Large intestine (tissue), 3 donors: Measurements from ENCODE around the gene ST3GAL3. TPM values are rescaled to one million over a fixed set of nuclear protein-coding genes. Genes with fewer than 3 reads are reported as not detected.

ENCODE experiments used
- DNase-seq, 2 donors: peaks; one replicate each; pipeline versions ENCODE4 v3.0.0 to v3.0.0-alpha.2; 2013
- H3K27ac ChIP-seq: one replicate; pipeline ENCODE4 v1.5.1; 2013; ENCODE audit warnings: low read length
- H3K27me3 ChIP-seq: 2 replicates; pipeline ENCODE4 v1.6.1; 2013; ENCODE audit warnings: low read length; ENCODE audit not compliant: control insufficient read depth, insufficient read depth
- H3K36me3 ChIP-seq: 2 replicates; pipeline ENCODE4 v1.6.1; 2013; ENCODE audit warnings: low read length; ENCODE audit not compliant: control insufficient read depth, insufficient read depth
- H3K4me1 ChIP-seq: one replicate; pipeline ENCODE4 v1.6.1; 2013; ENCODE audit warnings: low read length; ENCODE audit not compliant: control insufficient read depth, insufficient read depth
- H3K4me3 ChIP-seq: one replicate; pipeline ENCODE4 v1.5.1; 2013; ENCODE audit warnings: low read length
- H3K9me3 ChIP-seq: one replicate; pipeline ENCODE4 v1.6.1; 2013; ENCODE audit warnings: mild to moderate bottlenecking, low read depth, low read length, moderate library complexity; ENCODE audit not compliant: control insufficient read depth
- WGBS: methylation state at CpG from one replicate; pipeline ENCODE4 v1.1.5; 2013; ENCODE audit warnings: low lambda C conversion rate; ENCODE audit not compliant: insufficient coverage; 5-methylcytosine and 5-hydroxymethylcytosine counted together
- polyA plus RNA-seq: library from polyadenylated mRNA; unstranded; fragments of 120-200 nt; gene quantifications from one replicate; pipeline ENCODE4 v1.2.1, GENCODE V29; 2013

Gene ST3GAL3
- polyA plus RNA-seq, 1 donor = 7.7 TPM

DNA sequence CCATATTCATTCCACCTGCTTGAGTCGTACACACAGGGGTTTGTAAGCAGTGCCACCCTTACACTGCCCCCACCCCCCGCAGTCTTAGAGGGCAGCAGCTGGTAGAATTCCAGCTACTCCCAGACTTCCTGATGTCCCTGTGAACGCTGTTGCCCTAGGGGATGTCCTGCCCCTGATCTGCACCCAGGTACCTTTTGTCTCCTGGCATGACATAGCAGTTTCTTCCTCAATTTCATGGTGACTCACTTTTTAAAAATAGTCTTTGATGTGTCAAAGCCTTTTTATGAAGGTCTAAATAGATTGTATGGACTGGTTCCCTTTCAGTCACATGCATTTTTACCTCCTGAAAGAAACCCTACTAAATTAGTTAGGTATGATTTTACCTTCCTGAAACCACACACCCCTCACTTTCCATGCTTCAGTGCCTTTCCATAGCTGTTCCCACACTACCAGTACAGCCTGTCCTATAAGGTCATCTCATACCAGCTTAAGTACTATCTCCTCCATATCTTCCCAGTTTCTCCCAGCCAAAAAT lies 76.4 kb downstream of the ST3GAL3 start:
- no peaks in the 10 kb centered on the region for H3K36me3 ChIP-seq
- H3K4me3 ChIP-seq = no peak overlapping the region
- no CpG with 5 or more reads among the region's 3 CpGs for WGBS
- H3K4me1 ChIP-seq = peaks cover 7% of the 10 kb centered on the region
- no peaks in the 10 kb centered on the region for H3K9me3 ChIP-seq
- no peak overlapping the region for H3K27ac ChIP-seq
- no peak for DNase-seq
- no peaks in the 10 kb centered on the region for H3K27me3 ChIP-seq

DNA sequence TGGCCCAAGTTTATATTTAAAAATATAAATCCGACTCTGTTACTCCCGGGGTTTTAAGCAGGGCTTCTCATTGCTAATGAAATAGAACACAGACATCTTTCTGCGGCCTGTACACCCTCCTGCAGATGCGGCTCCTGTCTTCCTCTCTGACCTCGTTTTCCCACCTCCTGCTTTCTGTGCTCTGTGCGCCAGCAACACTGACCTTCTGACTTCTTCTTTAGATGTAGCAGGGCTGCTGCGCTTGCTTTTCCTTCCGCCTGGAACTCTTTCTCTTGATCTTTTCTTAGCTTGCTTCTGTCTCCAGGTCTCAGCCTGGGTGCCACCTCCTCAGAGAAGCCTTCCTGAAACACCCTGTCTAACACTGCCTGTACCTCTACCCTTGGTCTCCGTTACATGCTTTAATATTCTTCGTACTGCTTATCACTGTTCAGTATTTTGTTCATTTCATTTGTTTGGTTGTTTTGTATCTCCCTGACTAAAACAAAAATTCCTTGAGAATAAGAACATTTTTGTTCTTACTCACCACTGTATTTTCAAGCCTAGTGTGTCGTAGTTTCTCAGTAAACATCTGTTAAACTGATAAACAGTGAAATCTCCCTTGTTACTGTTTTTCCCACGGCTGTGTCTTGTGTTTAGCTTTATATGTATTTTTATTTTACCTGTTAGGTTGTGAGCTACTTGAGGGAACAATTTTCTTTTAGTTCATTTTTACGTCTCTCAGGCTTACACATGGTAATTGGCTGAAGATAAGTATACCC lies 79.0 kb downstream of the ST3GAL3 start:
- Histone ChIP-seq H3K27me3 (no peaks in the 10 kb centered on the region), H3K36me3 (no peaks in the 10 kb centered on the region), H3K4me3 (no peak overlapping the region), H3K9me3 (no peaks in the 10 kb centered on the region), H3K4me1 (peaks cover 7% of the 10 kb centered on the region), H3K27ac (peak overlapping the region; percentile 65)
- DNase-seq = no peak
- 88% methylated on average over 4 of the region's 13 CpGs for WGBS

- DNase-seq = peak; percentile 74 to 86
- H3K9me3 ChIP-seq = no peaks in the 10 kb centered on the region
- H3K4me3 ChIP-seq = no peak overlapping the region
- no CpG with 5 or more reads among the region's 1 CpG for WGBS
- peaks cover 7% of the 10 kb centered on the region for H3K4me1 ChIP-seq
- H3K27me3 ChIP-seq = no peaks in the 10 kb centered on the region
- H3K27ac ChIP-seq = peak overlapping the region; percentile 65
- H3K36me3 ChIP-seq = no peaks in the 10 kb centered on the region
Measured at GRCh38 chr1:43786960-43787359, 79.6 kb downstream of the ST3GAL3 start.

- Histone ChIP-seq H3K4me3 (no peak overlapping the region), H3K27me3 (no peaks in the 10 kb centered on the region), H3K9me3 (no peaks in the 10 kb centered on the region), H3K4me1 (peaks cover 7% of the 10 kb centered on the region), H3K36me3 (no peaks in the 10 kb centered on the region), H3K27ac (no peak overlapping the region)
- no CpG with 5 or more reads among the region's 3 CpGs for WGBS
- no peak for DNase-seq
Measured at GRCh38 chr1:43789604-43790550, 82.5 kb downstream of the ST3GAL3 start.

DNA sequence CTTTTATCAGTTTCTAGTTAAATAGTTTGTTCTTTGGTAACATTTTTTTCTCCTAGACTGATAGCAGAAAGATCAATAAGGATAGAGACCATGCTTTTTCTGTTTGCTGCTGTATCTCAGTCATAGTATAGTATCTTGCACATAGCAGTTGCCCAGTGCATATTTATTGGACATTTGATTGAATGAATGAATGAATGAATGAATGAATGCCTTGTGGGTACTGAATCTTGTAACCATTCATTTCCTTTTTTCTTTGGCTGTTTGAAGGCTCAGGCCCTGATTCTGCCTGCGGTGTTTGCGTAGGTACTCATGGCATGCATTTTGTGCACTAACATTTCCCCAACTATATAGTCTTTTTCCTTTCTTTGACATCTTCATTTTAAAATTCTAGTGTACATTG lies 83.9 kb downstream of the ST3GAL3 start:
- no CpG with 5 or more reads among the region's 2 CpGs for WGBS
- Histone ChIP-seq H3K27ac (no peak overlapping the region), H3K9me3 (no peaks in the 10 kb centered on the region)

DNA sequence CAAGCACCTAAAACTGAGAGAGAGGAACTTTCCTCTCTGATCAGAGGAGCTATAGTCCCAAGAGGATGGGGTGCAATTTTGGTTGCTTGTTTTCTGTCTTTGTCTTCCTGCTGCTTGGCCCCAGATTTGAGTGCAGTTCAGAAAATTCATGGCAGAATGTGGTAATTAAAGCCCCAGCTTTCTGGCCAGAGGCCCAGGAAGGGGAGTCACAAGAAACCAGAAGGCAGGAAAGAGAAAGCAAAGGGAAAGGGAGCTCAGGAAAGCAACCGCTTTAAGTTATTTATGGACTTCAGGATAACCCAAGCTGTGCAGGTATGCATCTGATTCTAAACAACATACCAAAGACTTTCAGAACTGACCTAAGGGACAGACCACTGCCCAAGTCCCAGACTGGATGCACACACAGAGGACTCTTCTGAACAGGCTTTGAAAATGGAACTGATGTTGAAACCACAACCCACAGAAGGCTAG lies 88.8 kb downstream of the ST3GAL3 start:
- Histone ChIP-seq H3K4me1 (peaks cover 7% of the 10 kb centered on the region), H3K27me3 (no peaks in the 10 kb centered on the region), H3K27ac (no peak overlapping the region), H3K36me3 (no peaks in the 10 kb centered on the region), H3K4me3 (no peak overlapping the region), H3K9me3 (no peaks in the 10 kb centered on the region)
- peak in 1 of 2 donors; percentile 48 for DNase-seq
- no CpG with 5 or more reads among the region's 1 CpG for WGBS

More for the DNA sequence above, 83.9 kb downstream of the ST3GAL3 start:
- no peak overlapping the region for H3K4me3 ChIP-seq
- DNase-seq = no peak
- peaks cover 6% of the 10 kb centered on the region for H3K4me1 ChIP-seq
- H3K27me3 ChIP-seq = no peaks in the 10 kb centered on the region
- no peaks in the 10 kb centered on the region for H3K36me3 ChIP-seq

DNA sequence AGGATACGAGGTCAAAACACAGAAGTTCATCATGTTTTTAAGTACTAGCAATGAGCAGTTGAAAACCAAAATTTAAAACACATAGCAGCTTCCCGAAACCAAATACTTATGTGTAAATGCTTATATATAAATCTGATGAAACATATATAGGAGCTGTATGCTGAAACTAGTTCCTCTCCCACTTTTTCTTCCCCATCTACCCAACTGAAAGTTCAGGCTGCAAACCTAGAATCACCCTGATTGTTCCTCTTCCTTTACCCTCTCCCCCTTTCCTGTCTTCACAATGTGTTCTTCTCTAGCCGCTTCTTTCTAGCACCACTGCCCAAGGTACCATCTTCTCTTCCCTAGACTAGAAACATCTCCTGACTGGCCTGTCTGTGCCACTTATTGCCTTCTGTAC lies 90.6 kb downstream of the ST3GAL3 start:
- Histone ChIP-seq H3K36me3 (no peaks in the 10 kb centered on the region), H3K9me3 (no peaks in the 10 kb centered on the region), H3K4me3 (no peak overlapping the region), H3K27ac (no peak overlapping the region), H3K27me3 (no peaks in the 10 kb centered on the region), H3K4me1 (peaks cover 10% of the 10 kb centered on the region)
- WGBS = no CpG with 5 or more reads among the region's 3 CpGs
- no peak for DNase-seq

DNA sequence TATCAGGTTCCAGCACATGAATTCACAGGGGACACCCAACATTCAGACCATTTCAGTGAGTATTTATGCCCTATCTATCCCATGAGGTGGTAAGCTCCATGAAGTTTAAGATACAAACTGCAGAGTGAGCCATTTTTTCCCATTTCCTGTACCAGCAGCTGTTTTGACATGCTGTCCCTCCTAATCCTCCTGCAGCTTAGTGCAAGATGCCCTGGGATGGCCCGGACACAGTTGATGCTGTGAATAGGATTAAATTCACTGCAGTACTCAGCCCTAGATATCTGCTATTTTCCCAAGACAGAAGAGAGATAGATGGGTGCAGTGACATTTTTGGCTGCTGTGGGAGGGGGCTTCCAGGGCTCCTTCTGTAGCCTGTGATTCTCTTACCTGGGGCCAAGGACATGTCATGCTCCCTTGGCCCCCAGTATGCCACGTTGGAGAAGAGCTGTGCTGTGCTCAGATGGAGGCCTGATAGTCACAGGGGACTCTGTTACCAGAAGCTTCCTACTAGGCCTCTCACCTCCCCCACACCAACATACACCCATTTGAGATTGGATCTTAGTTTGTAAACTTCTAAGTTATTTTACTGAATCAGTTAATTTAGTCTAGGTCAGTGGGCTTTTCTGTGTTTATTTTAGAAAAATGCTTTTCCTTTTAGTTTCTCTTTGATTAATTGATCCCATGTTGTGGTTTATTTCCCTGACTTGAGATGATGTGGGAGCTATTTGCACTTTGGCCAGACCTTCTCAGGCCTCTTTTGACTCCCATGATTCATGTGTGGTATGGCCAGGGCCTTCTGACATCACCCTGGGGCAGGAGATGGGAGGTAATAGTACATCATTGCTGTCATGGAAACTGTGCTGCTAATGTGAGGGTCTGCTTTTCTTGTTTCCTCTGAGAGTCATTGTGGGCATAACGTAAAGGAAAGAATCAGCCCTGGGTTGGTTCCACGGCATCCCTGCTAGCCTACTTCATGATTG lies 92.6 kb downstream of the ST3GAL3 start:
- peaks cover 10% of the 10 kb centered on the region for H3K4me1 ChIP-seq
- WGBS = no CpG with 5 or more reads among the region's 4 CpGs
- H3K9me3 ChIP-seq = no peaks in the 10 kb centered on the region
- peak overlapping the region; percentile 60 for H3K27ac ChIP-seq
- H3K4me3 ChIP-seq = no peak overlapping the region
- no peaks in the 10 kb centered on the region for H3K27me3 ChIP-seq
- H3K36me3 ChIP-seq = no peaks in the 10 kb centered on the region
- peak; percentile 61 to 86 for DNase-seq

GRCh38 chr1:43800771-43801170 lies 93.4 kb downstream of the ST3GAL3 start:
- Histone ChIP-seq H3K36me3 (no peaks in the 10 kb centered on the region), H3K4me1 (peaks cover 10% of the 10 kb centered on the region), H3K4me3 (no peak overlapping the region), H3K27ac (peak overlapping the region; percentile 50), H3K9me3 (no peaks in the 10 kb centered on the region), H3K27me3 (no peaks in the 10 kb centered on the region)
- no peak for DNase-seq
- no CpG with 5 or more reads among the region's 3 CpGs for WGBS
